IPS-11a (cell line): ENCODE data around the gene ATR.
"Not testable (repeated sequence)": the region's sequence is repeated elsewhere in the genome, so short reads cannot be mapped to it uniquely, and the experiment has no call there.

ENCODE experiments used
- H3K4me3 ChIP-seq: one replicate; pipeline ENCODE4 v1.5.1; 2013; ENCODE audit warnings: low read depth, low read length, control low read depth

Gene ATR

GRCh38 chr3:142450881-142451280 is 127.7 kb downstream of the ATR start:
- no peak overlapping the region for H3K4me3 ChIP-seq

- H3K4me3 ChIP-seq: no peak overlapping the region
Observed at GRCh38 chr3:142450189-142450588, 128.3 kb downstream of the ATR start.

- H3K4me3 ChIP-seq: peak within 1 kb of the TSS; percentile 98
Observed at GRCh38 chr3:142447852-142448823, 130.4 kb downstream of the ATR start, which contains the start of gene XRN1. XRN1 (minus strand) TSS chr3:142448037; CDS start chr3:142447944, 93 bp downstream.

- peak overlapping the region; percentile 98 for H3K4me3 ChIP-seq
Observed at GRCh38 chr3:142447301-142447851, 131.2 kb downstream of the ATR start.

- H3K4me3 ChIP-seq: no peak overlapping the region
Observed at GRCh38 chr3:142445816-142446254, 132.7 kb downstream of the ATR start.

- no peak overlapping the region for H3K4me3 ChIP-seq
Observed at GRCh38 chr3:142444343-142444742, 134.2 kb downstream of the ATR start.

GRCh38 chr3:142443060-142443459 is 135.5 kb downstream of the ATR start:
- H3K4me3 ChIP-seq: not testable (repeated sequence)

GRCh38 chr3:142439499-142440220 is 138.9 kb downstream of the ATR start:
- not testable (repeated sequence) for H3K4me3 ChIP-seq

GRCh38 chr3:142438096-142438495 is 140.4 kb downstream of the ATR start:
- H3K4me3 ChIP-seq: not testable (repeated sequence)

GRCh38 chr3:142436951-142437585 is 141.5 kb downstream of the ATR start:
- H3K4me3 ChIP-seq: no peak overlapping the region

GRCh38 chr3:142434503-142434902 is 144.0 kb downstream of the ATR start:
- H3K4me3 ChIP-seq: no peak overlapping the region

GRCh38 chr3:142433110-142433509 is 145.4 kb downstream of the ATR start:
- no peak overlapping the region for H3K4me3 ChIP-seq

- H3K4me3 ChIP-seq: no peak overlapping the region
Observed at GRCh38 chr3:142429582-142429981, 149.0 kb downstream of the ATR start.

- H3K4me3 ChIP-seq: no peak overlapping the region
Observed at GRCh38 chr3:142424754-142425153, 153.8 kb downstream of the ATR start.

GRCh38 chr3:142418926-142419592 is 159.5 kb downstream of the ATR start:
- no peak overlapping the region for H3K4me3 ChIP-seq

GRCh38 chr3:142417302-142417701 is 161.2 kb downstream of the ATR start:
- H3K4me3 ChIP-seq: no peak overlapping the region

- H3K4me3 ChIP-seq: not testable (repeated sequence)
Observed at GRCh38 chr3:142400537-142400936, 178.0 kb downstream of the ATR start.
